ENCODE measurements around the gene LONP2. TPM values are rescaled to one million over a fixed set of nuclear protein-coding genes. Genes with fewer than 3 reads are reported as not detected.

The LONP2 gene
- 52.7 and 58.0 TPM in 2 replicates for total RNA-seq (2014; rRNA removed; shearing (Covaris generic))

- DNase-seq (ENCODE audit: low spot score), result peak; percentile 79
Measured at GRCh38 chr16:48244080-48244862, at the start of gene LONP2. LONP2 (plus strand) TSS chr16:48244300; CDS start chr16:48244389, 89 bp downstream.

GRCh38 chr16:48194828-48195556 is 49.1 kb upstream of the LONP2 start:
- no peak for DNase-seq (ENCODE audit: low spot score)

GRCh38 chr16:48197294-48197693 is 46.8 kb upstream of the LONP2 start:
- DNase-seq (ENCODE audit: low spot score), result no peak

GRCh38 chr16:48201515-48202201 is 42.4 kb upstream of the LONP2 start:
- DNase-seq (ENCODE audit: low spot score), result no peak

GRCh38 chr16:48203974-48204824 is 39.9 kb upstream of the LONP2 start:
- DNase-seq (ENCODE audit: low spot score), result no peak

GRCh38 chr16:48204825-48205151 is 39.3 kb upstream of the LONP2 start:
- no peak for DNase-seq (ENCODE audit: low spot score)

- no peak for DNase-seq (ENCODE audit: low spot score)
Measured at GRCh38 chr16:48206594-48207242, 37.4 kb upstream of the LONP2 start.

- no peak for DNase-seq (ENCODE audit: low spot score)
Measured at GRCh38 chr16:48210747-48211146, 33.4 kb upstream of the LONP2 start.

- no peak for DNase-seq (ENCODE audit: low spot score)
Measured at GRCh38 chr16:48212033-48212432, 32.1 kb upstream of the LONP2 start.

GRCh38 chr16:48215738-48216137 is 28.4 kb upstream of the LONP2 start:
- DNase-seq (ENCODE audit: low spot score), result no peak

GRCh38 chr16:48217708-48218107 is 26.4 kb upstream of the LONP2 start:
- no peak for DNase-seq (ENCODE audit: low spot score)

- DNase-seq (ENCODE audit: low spot score), result no peak
Measured at GRCh38 chr16:48218473-48218872, 25.6 kb upstream of the LONP2 start.

GRCh38 chr16:48220891-48221290 is 23.2 kb upstream of the LONP2 start:
- DNase-seq (ENCODE audit: low spot score), result no peak

GRCh38 chr16:48223490-48223889 is 20.6 kb upstream of the LONP2 start:
- DNase-seq (ENCODE audit: low spot score), result no peak

GRCh38 chr16:48225456-48225855 is 18.6 kb upstream of the LONP2 start:
- DNase-seq (ENCODE audit: low spot score), result peak; percentile 62

- DNase-seq (ENCODE audit: low spot score), result peak; percentile 47
Measured at GRCh38 chr16:48231727-48232492, 12.2 kb upstream of the LONP2 start.

GRCh38 chr16:48232493-48233040 is 11.5 kb upstream of the LONP2 start:
- DNase-seq (ENCODE audit: low spot score), result no peak

GRCh38 chr16:48234630-48235029 is 9.5 kb upstream of the LONP2 start:
- DNase-seq (ENCODE audit: low spot score), result no peak

GRCh38 chr16:48235058-48235555 is 9.0 kb upstream of the LONP2 start:
- no peak for DNase-seq (ENCODE audit: low spot score)
